MM.1S (cell line): ENCODE results near the gene COL5A2.

ENCODE experiments used
- DNase-seq: peaks from one replicate; pipeline ENCODE4 v3.0.0-alpha.2; 2015
- H2AFZ ChIP-seq: fragments of 300-600 bp; sonication (generic); 2 replicates; pipeline ENCODE4 v1.6.0; 2016; ENCODE audit warnings: antibody characterized with exemption, low read length
- H3F3A ChIP-seq: fragments of 300-600 bp; sonication (generic); 2 replicates; pipeline ENCODE4 v1.6.1; 2016; ENCODE audit warnings: mild to moderate bottlenecking, antibody characterized with exemption, low read length, moderate library complexity, mixed read lengths; ENCODE audit not compliant: insufficient read depth
- H3K27ac ChIP-seq: fragments of 300-600 bp; sonication (generic); 2 replicates; pipeline ENCODE4 v1.5.1; 2016; ENCODE audit warnings: mild to moderate bottlenecking, low read length
- H3K27me3 ChIP-seq: fragments of 300-600 bp; sonication (generic); replicated peaks from 2 replicates; pipeline ENCODE4 v1.6.0; 2016; ENCODE audit warnings: low read length; ENCODE audit not compliant: insufficient read depth
- H3K36me3 ChIP-seq: fragments of 300-600 bp; sonication (generic); replicated peaks from 2 replicates; pipeline ENCODE4 v1.6.1; 2016; ENCODE audit warnings: mild to moderate bottlenecking, low read length, mixed read lengths; ENCODE audit not compliant: insufficient read depth
- H3K4me1 ChIP-seq: fragments of 300-600 bp; sonication (generic); 2 replicates; pipeline ENCODE4 v1.6.1; 2016; ENCODE audit warnings: low read length, mixed read lengths
- H3K4me2 ChIP-seq: fragments of 300-600 bp; sonication (generic); 2 replicates; pipeline ENCODE4 v1.6.0; 2016; ENCODE audit warnings: low read depth, low read length
- H3K4me3 ChIP-seq: fragments of 300-600 bp; sonication (generic); 2 replicates; pipeline ENCODE4 v1.5.1; 2016; ENCODE audit warnings: low read length, mixed read lengths
- H3K79me2 ChIP-seq: fragments of 300-600 bp; sonication (generic); 2 replicates; pipeline ENCODE4 v1.6.1; 2016; ENCODE audit warnings: mixed run types, low read length, mixed read lengths
- H3K9ac ChIP-seq: fragments of 300-600 bp; sonication (generic); 2 replicates; pipeline ENCODE4 v1.6.1; 2016; ENCODE audit warnings: low read length, mixed read lengths
- H3K9me2 ChIP-seq: fragments of 300-600 bp; sonication (generic); replicated peaks from 2 replicates; pipeline ENCODE4 v1.6.1; 2016; ENCODE audit warnings: mild to moderate bottlenecking, low read length, mixed read lengths; ENCODE audit not compliant: insufficient read depth
- H3K9me3 ChIP-seq: fragments of 300-600 bp; sonication (generic); replicated peaks from 2 replicates; pipeline ENCODE4 v1.6.1; 2016; ENCODE audit warnings: mild to moderate bottlenecking, low read length, mixed read lengths; ENCODE audit not compliant: insufficient read depth
- H4K20me1 ChIP-seq: fragments of 300-600 bp; sonication (generic); 2 replicates; pipeline ENCODE4 v1.6.1; 2016; ENCODE audit warnings: mild to moderate bottlenecking, low read length, moderate library complexity, mixed read lengths; ENCODE audit not compliant: insufficient read depth
- EZH2 ChIP-seq: fragments of 300-600 bp; sonication (generic); optimal IDR thresholded peaks from 2 replicates; pipeline ENCODE3; 2017; ENCODE audit warnings: low read depth, mild to moderate bottlenecking, antibody characterized with exemption, low read length, mixed read lengths
- EZH2phosphoT487 ChIP-seq: fragments of 300-600 bp; sonication (generic); IDR thresholded peaks from 2 replicates; pipeline ENCODE4 v1.6.1; 2018; ENCODE audit warnings: antibody characterized with exemption, low read length
- TF ChIP-seq, protein P1 (sequence below): fragments of 300-600 bp; sonication (generic); IDR thresholded peaks from 2 replicates; pipeline ENCODE4 v1.5.1; 2016; ENCODE audit warnings: antibody characterized with exemption, low read length, mixed read lengths

Gene COL5A2

DNA sequence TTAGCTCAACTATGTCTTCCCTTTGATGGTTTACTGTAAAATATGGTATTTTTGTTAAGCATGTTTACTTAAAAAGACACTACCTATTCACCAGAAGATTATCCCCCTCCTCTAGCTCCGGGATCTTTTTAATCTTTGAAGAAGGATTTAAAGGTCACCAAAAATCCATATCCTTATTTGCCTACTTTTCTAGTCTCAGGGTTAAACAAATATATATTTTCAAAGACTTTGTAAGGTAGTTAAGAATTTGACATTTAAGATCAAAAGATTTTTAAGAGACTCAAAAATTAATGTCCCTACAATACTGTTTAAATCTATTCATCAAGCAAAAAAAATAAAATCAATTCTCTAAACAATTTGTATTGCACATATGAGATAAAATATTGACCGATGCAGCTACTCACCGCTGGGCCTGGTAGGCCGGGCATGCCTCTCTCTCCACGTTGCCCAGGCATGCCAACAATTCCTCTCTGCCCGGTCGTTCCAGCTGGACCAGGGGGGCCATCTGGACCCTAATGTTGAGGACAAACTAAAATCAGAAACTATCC, 129.3 kb downstream of the COL5A2 start:
- H3F3A ChIP-seq, result no peaks in the 10 kb centered on the region
- no peak for DNase-seq
- no peaks in the 10 kb centered on the region for H3K36me3 ChIP-seq
- H3K9me3 ChIP-seq, result no peaks in the 10 kb centered on the region
- H3K9ac ChIP-seq, result no peak overlapping the region
- no peak overlapping the region for H3K27ac ChIP-seq
- no peaks in the 10 kb centered on the region for H4K20me1 ChIP-seq
- H3K9me2 ChIP-seq, result no peaks in the 10 kb centered on the region
- no peaks in the 10 kb centered on the region for H3K27me3 ChIP-seq
- H3K4me1 ChIP-seq, result no peaks in the 10 kb centered on the region
- H3K79me2 ChIP-seq, result no peaks in the 10 kb centered on the region
- H2AFZ ChIP-seq, result no peak overlapping the region
- H3K4me3 ChIP-seq, result no peak overlapping the region
- TF ChIP-seq EZH2 (no peak), EZH2phosphoT487 (no peak)
- TF ChIP-seq, protein P1, sequence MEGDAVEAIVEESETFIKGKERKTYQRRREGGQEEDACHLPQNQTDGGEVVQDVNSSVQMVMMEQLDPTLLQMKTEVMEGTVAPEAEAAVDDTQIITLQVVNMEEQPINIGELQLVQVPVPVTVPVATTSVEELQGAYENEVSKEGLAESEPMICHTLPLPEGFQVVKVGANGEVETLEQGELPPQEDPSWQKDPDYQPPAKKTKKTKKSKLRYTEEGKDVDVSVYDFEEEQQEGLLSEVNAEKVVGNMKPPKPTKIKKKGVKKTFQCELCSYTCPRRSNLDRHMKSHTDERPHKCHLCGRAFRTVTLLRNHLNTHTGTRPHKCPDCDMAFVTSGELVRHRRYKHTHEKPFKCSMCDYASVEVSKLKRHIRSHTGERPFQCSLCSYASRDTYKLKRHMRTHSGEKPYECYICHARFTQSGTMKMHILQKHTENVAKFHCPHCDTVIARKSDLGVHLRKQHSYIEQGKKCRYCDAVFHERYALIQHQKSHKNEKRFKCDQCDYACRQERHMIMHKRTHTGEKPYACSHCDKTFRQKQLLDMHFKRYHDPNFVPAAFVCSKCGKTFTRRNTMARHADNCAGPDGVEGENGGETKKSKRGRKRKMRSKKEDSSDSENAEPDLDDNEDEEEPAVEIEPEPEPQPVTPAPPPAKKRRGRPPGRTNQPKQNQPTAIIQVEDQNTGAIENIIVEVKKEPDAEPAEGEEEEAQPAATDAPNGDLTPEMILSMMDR, result no peak
- H3K4me2 ChIP-seq, result no peak overlapping the region

DNA sequence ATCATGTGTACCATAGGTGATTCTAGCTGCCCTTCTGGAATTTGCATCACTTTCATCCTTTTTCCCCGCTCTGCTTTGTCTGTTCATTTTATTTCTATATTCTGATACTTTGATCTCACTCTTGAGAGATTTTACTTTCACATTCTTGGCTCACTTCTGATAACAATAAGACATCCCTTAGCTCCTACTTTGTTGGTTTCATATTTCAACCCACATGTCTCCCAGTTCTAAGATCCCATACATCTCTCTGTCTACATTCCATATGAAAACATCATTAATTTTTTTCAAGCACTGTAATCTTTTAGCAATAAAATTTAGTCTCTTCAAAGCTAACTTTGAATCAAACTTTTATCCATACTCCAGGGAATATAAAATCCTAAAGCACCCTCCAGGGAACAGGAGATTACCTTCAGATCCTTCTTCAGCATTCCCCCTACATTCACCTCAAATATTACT, 129.8 kb downstream of the COL5A2 start:
- no peaks in the 10 kb centered on the region for H3K9me2 ChIP-seq
- H3K4me3 ChIP-seq, result no peak overlapping the region
- H2AFZ ChIP-seq, result no peak overlapping the region
- H3F3A ChIP-seq, result no peaks in the 10 kb centered on the region
- H4K20me1 ChIP-seq, result no peaks in the 10 kb centered on the region
- no peaks in the 10 kb centered on the region for H3K4me1 ChIP-seq
- no peaks in the 10 kb centered on the region for H3K9me3 ChIP-seq
- no peak overlapping the region for H3K4me2 ChIP-seq
- TF ChIP-seq EZH2, result no peak
- TF ChIP-seq EZH2phosphoT487, result no peak
- TF ChIP-seq, protein P1, result no peak
- H3K27ac ChIP-seq, result no peak overlapping the region
- no peak for DNase-seq
- H3K79me2 ChIP-seq, result no peaks in the 10 kb centered on the region
- no peaks in the 10 kb centered on the region for H3K36me3 ChIP-seq
- no peaks in the 10 kb centered on the region for H3K27me3 ChIP-seq
- no peak overlapping the region for H3K9ac ChIP-seq

DNA sequence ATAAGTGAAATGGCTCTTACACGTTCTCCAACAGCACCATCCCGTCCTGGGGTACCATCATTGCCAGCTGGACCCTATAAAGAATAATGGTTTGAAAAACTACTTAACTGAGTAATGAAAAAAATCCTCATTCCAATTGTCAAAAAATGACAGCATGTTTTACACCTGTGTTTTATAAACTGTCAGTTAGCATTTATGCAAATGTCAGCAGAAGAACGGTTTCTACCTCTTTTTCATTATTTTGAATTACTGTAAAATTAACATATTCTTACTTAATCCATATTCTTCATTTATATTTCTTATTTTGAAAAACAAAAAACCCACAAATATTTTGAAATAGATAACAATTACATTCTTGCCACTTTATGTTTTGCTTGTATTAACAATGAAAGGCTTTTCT, 131.4 kb downstream of the COL5A2 start:
- Histone ChIP-seq H3F3A (no peaks in the 10 kb centered on the region), H3K4me1 (no peaks in the 10 kb centered on the region), H3K9ac (no peak overlapping the region), H3K9me2 (no peaks in the 10 kb centered on the region), H3K27ac (no peak overlapping the region), H3K4me3 (no peak overlapping the region), H3K27me3 (no peaks in the 10 kb centered on the region), H3K79me2 (no peaks in the 10 kb centered on the region), H4K20me1 (no peaks in the 10 kb centered on the region), H3K4me2 (no peak overlapping the region), H2AFZ (no peak overlapping the region), H3K36me3 (no peaks in the 10 kb centered on the region), H3K9me3 (no peaks in the 10 kb centered on the region)
- DNase-seq, result no peak
- TF ChIP-seq, protein P1, result no peak
